Calu3 (cell line): Measurements from ENCODE around the gene SPATS2. TPM values are rescaled to one million over a fixed set of nuclear protein-coding genes. Genes with fewer than 3 reads are reported as not detected.

Experiments
- BruUV-seq: library from RNA; stranded (reverse); fragments of 400-500 nt; replicated peaks from 2 replicates; lab custom pipeline; 2021; lab: Mats Ljungman, UMichigan
- CTCF ChIA-PET: fragments of 300-600 bp; sonication (Branson Sonifier 250); formaldehyde crosslinking; loops from one replicate; lab custom pipeline; 2022; ENCODE audit warnings: antibody characterized with exemption; lab: Charles Lee
- DNase-seq: peaks from one replicate; pipeline ENCODE4 v3.0.0; 2022
- H3K27ac Mint-ChIP-seq: one replicate; pipeline ENCODE4 v1.8.0; 2022; ENCODE audit warnings: mixed read lengths; ENCODE audit not compliant: unreplicated experiment
- H3K27me3 Mint-ChIP-seq: one replicate; pipeline ENCODE4 v1.8.0; 2022; ENCODE audit warnings: mixed read lengths; ENCODE audit not compliant: unreplicated experiment
- H3K36me3 Mint-ChIP-seq: one replicate; pipeline ENCODE4 v1.8.0; 2022; ENCODE audit warnings: mild to moderate bottlenecking, moderate library complexity, mixed read lengths; ENCODE audit not compliant: insufficient read depth, unreplicated experiment
- H3K4me1 Mint-ChIP-seq: one replicate; pipeline ENCODE4 v1.8.0; 2022; ENCODE audit warnings: mild to moderate bottlenecking, low read depth, mixed read lengths; ENCODE audit not compliant: unreplicated experiment
- H3K4me3 Mint-ChIP-seq: one replicate; pipeline ENCODE4 v1.8.0; 2022; ENCODE audit warnings: mild to moderate bottlenecking, low read depth, moderate library complexity, mixed read lengths; ENCODE audit not compliant: unreplicated experiment
- H3K9me3 Mint-ChIP-seq: one replicate; pipeline ENCODE4 v1.8.0; 2022; ENCODE audit warnings: low read depth, mixed read lengths; ENCODE audit not compliant: unreplicated experiment
- CTCF ChIP-seq: fragments of 200-600 bp; IDR thresholded peaks from one replicate; pipeline ENCODE4 v1.8.0; 2022; ENCODE audit warnings: antibody characterized with exemption; ENCODE audit not compliant: unreplicated experiment
- intact Hi-C: fragments of 100-400 bp; cut with micrococcal nuclease; formaldehyde crosslinking; loops from one replicate; pipeline ENCODE4 v1.10.0; 2022; ENCODE audit not compliant: unreplicated experiment
- total RNA-seq: library from RNA; stranded (reverse); gene quantifications from 2 replicates; pipeline ENCODE4 v1.2.3, GENCODE V29; 2022

Gene SPATS2
- total RNA-seq, 1 experiment from 2014 or later, result 23.2 TPM

DNA sequence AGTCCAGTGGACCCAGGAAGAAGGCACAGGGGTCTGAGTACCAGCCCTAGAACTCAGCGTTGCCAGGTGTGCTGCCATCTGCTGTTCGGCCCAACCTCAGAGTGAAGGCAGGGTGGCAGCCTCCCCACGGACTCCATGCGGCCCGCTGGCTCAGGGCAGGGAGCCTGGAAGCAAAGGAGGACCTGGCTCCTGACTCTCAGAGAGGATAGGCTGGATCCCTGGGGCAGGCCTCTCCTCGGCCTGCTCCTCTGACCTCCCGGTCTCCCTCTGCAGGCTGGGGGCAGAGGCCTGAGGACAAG lies 190.6 kb downstream of the SPATS2 start:
- DNase-seq, result peak; percentile 18
- CTCF ChIA-PET, result interaction anchor here (0.5 to 1.1 kb wide), 2 partner anchors 197 to 199 kb away, joined by 3 read pairs; no protein-coding TSS in a partner anchor
- H3K9me3 Mint-ChIP-seq, result no peaks in the 10 kb centered on the region
- H3K4me1 Mint-ChIP-seq, result no peaks in the 10 kb centered on the region
- no peak overlapping the region for H3K4me3 Mint-ChIP-seq
- peaks cover 15% of the 10 kb centered on the region for H3K36me3 Mint-ChIP-seq
- TF ChIP-seq CTCF, result no peak
- intact Hi-C loops, result no loop called here
- H3K27ac Mint-ChIP-seq, result no peak overlapping the region
- peaks cover 1% of the 10 kb centered on the region for H3K27me3 Mint-ChIP-seq
- no TSS peak for BruUV-seq

DNA sequence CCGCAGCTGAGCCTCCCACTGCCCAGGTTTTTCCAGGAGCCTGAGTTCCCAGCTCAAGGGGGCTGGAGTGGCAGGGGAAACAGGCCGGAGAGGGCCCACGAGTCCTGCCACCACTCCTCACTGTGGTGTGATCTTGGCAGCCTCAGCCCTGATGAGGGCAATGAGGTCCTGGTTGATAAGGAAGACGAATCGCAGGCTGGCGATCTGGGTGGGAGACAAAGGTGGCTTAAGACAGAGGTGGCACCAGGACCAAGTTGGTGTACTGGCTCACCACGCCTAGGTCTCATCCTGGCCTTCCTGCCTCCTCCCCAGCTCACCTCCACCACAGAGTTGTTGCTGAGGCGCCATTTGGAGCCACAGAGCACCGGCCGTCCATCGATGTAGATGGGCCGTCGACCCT lies 191.3 kb downstream of the SPATS2 start:
- BruUV-seq, result no TSS peak
- no peak for TF ChIP-seq CTCF

GRCh38 chr12:49559011-49559675 lies 191.9 kb downstream of the SPATS2 start:
- H3K9me3 Mint-ChIP-seq, result no peaks in the 10 kb centered on the region
- no peaks in the 10 kb centered on the region for H3K27me3 Mint-ChIP-seq

More for the DNA sequence above, 191.3 kb downstream of the SPATS2 start:
- H3K27ac Mint-ChIP-seq, result no peak overlapping the region
- H3K36me3 Mint-ChIP-seq, result peaks cover 20% of the 10 kb centered on the region
- intact Hi-C loops, result no loop called here
- H3K27me3 Mint-ChIP-seq, result no peaks in the 10 kb centered on the region
- no peaks in the 10 kb centered on the region for H3K4me1 Mint-ChIP-seq
- CTCF ChIA-PET, result interaction anchor here (1.1 kb wide), 1 partner anchor 200 kb away, joined by 3 read pairs; no protein-coding TSS in a partner anchor
- H3K9me3 Mint-ChIP-seq, result no peaks in the 10 kb centered on the region
- H3K4me3 Mint-ChIP-seq, result no peak overlapping the region
- no peak for DNase-seq

GRCh38 chr12:49560695-49561094 lies 193.4 kb downstream of the SPATS2 start:
- peak overlapping the region; percentile 22 for H3K27ac Mint-ChIP-seq
- no peaks in the 10 kb centered on the region for H3K9me3 Mint-ChIP-seq
- no peaks in the 10 kb centered on the region for H3K4me1 Mint-ChIP-seq
- H3K36me3 Mint-ChIP-seq, result peaks cover 22% of the 10 kb centered on the region
- H3K27me3 Mint-ChIP-seq, result no peaks in the 10 kb centered on the region
- no peak for DNase-seq
- CTCF ChIA-PET, result no interaction called here
- TF ChIP-seq CTCF, result no peak
- no peak overlapping the region for H3K4me3 Mint-ChIP-seq
- BruUV-seq, result no TSS peak
- intact Hi-C loops, result no loop called here

More at GRCh38 chr12:49559011-49559675, 191.9 kb downstream of the SPATS2 start:
- intact Hi-C loops, result no loop called here
- CTCF ChIA-PET, result no interaction called here
- Mint-ChIP-seq H3K4me3 (no peak overlapping the region), H3K4me1 (no peaks in the 10 kb centered on the region), H3K36me3 (peaks cover 20% of the 10 kb centered on the region), H3K27ac (no peak overlapping the region)
- no TSS peak for BruUV-seq
- no peak for TF ChIP-seq CTCF
- no peak for DNase-seq
